ENCODE results near the gene HS3ST3B1. TPM values are rescaled to one million over a fixed set of nuclear protein-coding genes. Genes with fewer than 3 reads are reported as not detected.
A peak's percentile ranks its signal among the peaks of the same experiment; 100 is the strongest.

Gene HS3ST3B1
- total RNA-seq, 6 experiments from 2014 or later, result 18.3 to 24.6 (median 22.3) TPM

- TF ChIP-seq, protein P1, sequence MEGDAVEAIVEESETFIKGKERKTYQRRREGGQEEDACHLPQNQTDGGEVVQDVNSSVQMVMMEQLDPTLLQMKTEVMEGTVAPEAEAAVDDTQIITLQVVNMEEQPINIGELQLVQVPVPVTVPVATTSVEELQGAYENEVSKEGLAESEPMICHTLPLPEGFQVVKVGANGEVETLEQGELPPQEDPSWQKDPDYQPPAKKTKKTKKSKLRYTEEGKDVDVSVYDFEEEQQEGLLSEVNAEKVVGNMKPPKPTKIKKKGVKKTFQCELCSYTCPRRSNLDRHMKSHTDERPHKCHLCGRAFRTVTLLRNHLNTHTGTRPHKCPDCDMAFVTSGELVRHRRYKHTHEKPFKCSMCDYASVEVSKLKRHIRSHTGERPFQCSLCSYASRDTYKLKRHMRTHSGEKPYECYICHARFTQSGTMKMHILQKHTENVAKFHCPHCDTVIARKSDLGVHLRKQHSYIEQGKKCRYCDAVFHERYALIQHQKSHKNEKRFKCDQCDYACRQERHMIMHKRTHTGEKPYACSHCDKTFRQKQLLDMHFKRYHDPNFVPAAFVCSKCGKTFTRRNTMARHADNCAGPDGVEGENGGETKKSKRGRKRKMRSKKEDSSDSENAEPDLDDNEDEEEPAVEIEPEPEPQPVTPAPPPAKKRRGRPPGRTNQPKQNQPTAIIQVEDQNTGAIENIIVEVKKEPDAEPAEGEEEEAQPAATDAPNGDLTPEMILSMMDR (IDR thresholded peaks at IDR 0.05), result no peak
- peak overlapping the region; percentile 81 for H3K4me3 Mint-ChIP-seq
- H3K4me1 Mint-ChIP-seq (ENCODE audit: low read depth), result peaks cover 64% of the 10 kb centered on the region
- H3K27ac Mint-ChIP-seq, result peak overlapping the region; percentile 87
- DNase-seq, result peak; percentile 85
- H3K27me3 Mint-ChIP-seq (ENCODE audit: insufficient read depth), result peaks cover 2% of the 10 kb centered on the region
- H3K9me3 Mint-ChIP-seq, result no peaks in the 10 kb centered on the region
- peaks cover 37% of the 10 kb centered on the region for H3K36me3 Mint-ChIP-seq (ENCODE audit: low read depth)
Observed at GRCh38 chr17:14307560-14308024, 6.7 kb downstream of the HS3ST3B1 start.

GRCh38 chr17:14308636-14308964 lies 7.7 kb downstream of the HS3ST3B1 start:
- no peak for DNase-seq
- Mint-ChIP-seq H3K27ac (peak overlapping the region; percentile 86), H3K4me1 (ENCODE audit: low read depth) (peaks cover 60% of the 10 kb centered on the region), H3K27me3 (ENCODE audit: insufficient read depth) (peaks cover 4% of the 10 kb centered on the region), H3K9me3 (no peaks in the 10 kb centered on the region), H3K36me3 (ENCODE audit: low read depth) (peaks cover 40% of the 10 kb centered on the region), H3K4me3 (peak overlapping the region; percentile 81)
- TF ChIP-seq, protein P1 (IDR thresholded peaks at IDR 0.05), result no peak

- Mint-ChIP-seq H3K27me3 (ENCODE audit: insufficient read depth) (peaks cover 4% of the 10 kb centered on the region), H3K4me3 (peak overlapping the region; percentile 84), H3K27ac (peak overlapping the region; percentile 86), H3K36me3 (ENCODE audit: low read depth) (peaks cover 36% of the 10 kb centered on the region), H3K4me1 (ENCODE audit: low read depth) (peaks cover 56% of the 10 kb centered on the region), H3K9me3 (no peaks in the 10 kb centered on the region)
- TF ChIP-seq, protein P1 (IDR thresholded peaks at IDR 0.05), result no peak; the same call in 1 of the 2 replicates
- peak; percentile 90 for DNase-seq
Observed at GRCh38 chr17:14308965-14309879, 8.3 kb downstream of the HS3ST3B1 start.

DNA sequence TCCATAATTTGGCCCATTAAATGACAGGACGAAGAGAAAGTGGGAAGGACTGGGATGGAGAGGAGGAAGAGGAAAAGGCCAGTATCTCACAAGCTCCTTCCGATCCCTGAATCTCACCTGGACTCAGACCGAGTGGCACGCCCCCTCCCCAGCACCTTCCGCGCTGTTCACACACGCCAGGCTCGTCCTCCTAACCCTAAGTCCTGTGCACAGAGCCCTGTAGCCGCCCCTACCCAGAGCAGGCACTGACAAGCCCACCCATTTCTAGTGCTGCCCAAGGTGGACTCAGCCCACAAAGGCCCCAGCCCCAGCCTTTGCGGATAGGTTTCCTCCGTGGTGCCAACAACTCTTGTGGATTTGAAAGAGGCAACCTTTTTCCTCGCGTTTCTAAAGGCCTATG lies 9.2 kb downstream of the HS3ST3B1 start:
- Mint-ChIP-seq H3K4me3 (peak overlapping the region; percentile 84; the same call in 1 of the 2 replicates), H3K27ac (0 out of 2 replicates have a peak overlapping the region, but pooled peaks have one; percentile 58), H3K4me1 (ENCODE audit: low read depth) (peaks cover 47% of the 10 kb centered on the region), H3K36me3 (ENCODE audit: low read depth) (peaks cover 29% of the 10 kb centered on the region), H3K27me3 (ENCODE audit: insufficient read depth) (peaks cover 4% of the 10 kb centered on the region; the same call in 1 of the 2 replicates), H3K9me3 (no peaks in the 10 kb centered on the region)
- no peak for DNase-seq
- TF ChIP-seq, protein P1 (IDR thresholded peaks at IDR 0.05), result no peak

- DNase-seq, result no peak
- H3K4me1 Mint-ChIP-seq (ENCODE audit: low read depth), result peaks cover 42% of the 10 kb centered on the region
- no peak overlapping the region for H3K27ac Mint-ChIP-seq
- peak overlapping the region; percentile 84 for H3K4me3 Mint-ChIP-seq
- no peaks in the 10 kb centered on the region for H3K9me3 Mint-ChIP-seq
- TF ChIP-seq, protein P1 (IDR thresholded peaks at IDR 0.05), result no peak
- peaks cover 4% of the 10 kb centered on the region; the same call in 1 of the 2 replicates for H3K27me3 Mint-ChIP-seq (ENCODE audit: insufficient read depth)
- peaks cover 24% of the 10 kb centered on the region for H3K36me3 Mint-ChIP-seq (ENCODE audit: low read depth)
Observed at GRCh38 chr17:14310605-14311004, 9.7 kb downstream of the HS3ST3B1 start.
